GM19455 (cell line): ENCODE results near the gene SERP2.

Experiments used
- ATAC-seq: cut with Tn5 transposase; IDR thresholded peaks from one replicate; pipeline ENCODE4 v1.9.1; 2021; ENCODE audit not compliant: unreplicated experiment

SERP2 gene

GRCh38 chr13:44386913-44387556 lies 13.4 kb downstream of the SERP2 start:
- no peak for ATAC-seq

- no peak for ATAC-seq
Observed at GRCh38 chr13:44388427-44389059, 14.9 kb downstream of the SERP2 start.

- no peak for ATAC-seq
Observed at GRCh38 chr13:44389060-44389666, 15.5 kb downstream of the SERP2 start.

GRCh38 chr13:44389876-44390275 lies 16.3 kb downstream of the SERP2 start:
- no peak for ATAC-seq

GRCh38 chr13:44393391-44393790 lies 19.8 kb downstream of the SERP2 start:
- no peak for ATAC-seq

- ATAC-seq, result no peak
Observed at GRCh38 chr13:44394658-44395057, 21.0 kb downstream of the SERP2 start.

GRCh38 chr13:44395976-44396694 lies 22.5 kb downstream of the SERP2 start:
- no peak for ATAC-seq

GRCh38 chr13:44396701-44397580 lies 23.3 kb downstream of the SERP2 start:
- ATAC-seq, result no peak

- no peak for ATAC-seq
Observed at GRCh38 chr13:44397766-44398223, 24.2 kb downstream of the SERP2 start.

- ATAC-seq, result no peak
Observed at GRCh38 chr13:44398606-44399005, 25.0 kb downstream of the SERP2 start.

GRCh38 chr13:44399074-44399473 lies 25.4 kb downstream of the SERP2 start:
- no peak for ATAC-seq

- ATAC-seq, result no peak
Observed at GRCh38 chr13:44400736-44401135, 27.1 kb downstream of the SERP2 start.

- no peak for ATAC-seq
Observed at GRCh38 chr13:44401577-44401976, 28.0 kb downstream of the SERP2 start.

GRCh38 chr13:44402899-44403445 lies 29.3 kb downstream of the SERP2 start:
- ATAC-seq, result no peak

GRCh38 chr13:44403461-44404056 lies 29.9 kb downstream of the SERP2 start:
- no peak for ATAC-seq

GRCh38 chr13:44404261-44405132 lies 30.9 kb downstream of the SERP2 start:
- ATAC-seq, result no peak

- no peak for ATAC-seq
Observed at GRCh38 chr13:44406617-44407016, 33.0 kb downstream of the SERP2 start.

- ATAC-seq, result no peak
Observed at GRCh38 chr13:44407379-44407778, 33.8 kb downstream of the SERP2 start.

- no peak for ATAC-seq
Observed at GRCh38 chr13:44407891-44408290, 34.3 kb downstream of the SERP2 start.
